Activated CD8-positive, alpha-beta memory T cell treated with anti-CD3 and anti-CD28 coated beads for 48 hours (primary cell): Measurements from ENCODE around the gene NCMAP.
"Not testable (repeated sequence)": the region's sequence is repeated elsewhere in the genome, so short reads cannot be mapped to it uniquely, and the experiment has no call there.

Experiments
- DNase-seq, 3 experiments: peaks; one replicate each; pipeline ENCODE4 v3.0.0-alpha.2; 2020; ENCODE audit warnings: low read depth in 2 of 3, low spot score in 2 of 3

NCMAP gene

GRCh38 chr1:24541711-24542346 is 14.1 kb upstream of the NCMAP start:
- no peak for DNase-seq

DNA sequence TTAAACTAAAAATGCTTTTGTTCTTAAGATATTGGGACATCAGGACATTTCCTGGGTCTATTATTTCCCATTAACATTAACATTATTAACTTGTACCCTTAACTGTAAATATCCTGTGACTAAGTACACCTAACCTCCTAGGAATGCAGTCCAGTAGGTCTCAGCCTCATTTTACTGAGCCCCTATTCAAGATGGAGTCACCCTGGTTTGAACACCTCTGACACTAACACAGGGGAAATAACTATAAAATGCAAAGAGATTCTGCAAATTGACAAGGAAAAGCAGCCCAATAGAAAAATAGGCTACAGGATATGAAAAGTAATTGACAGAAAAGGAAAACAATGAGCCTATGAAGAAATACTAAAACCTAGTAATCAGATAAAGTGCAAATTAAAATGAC is 11.6 kb upstream of the NCMAP start:
- no peak for DNase-seq

- no peak for DNase-seq
Observed at GRCh38 chr1:24545662-24546061, 10.2 kb upstream of the NCMAP start.

DNA sequence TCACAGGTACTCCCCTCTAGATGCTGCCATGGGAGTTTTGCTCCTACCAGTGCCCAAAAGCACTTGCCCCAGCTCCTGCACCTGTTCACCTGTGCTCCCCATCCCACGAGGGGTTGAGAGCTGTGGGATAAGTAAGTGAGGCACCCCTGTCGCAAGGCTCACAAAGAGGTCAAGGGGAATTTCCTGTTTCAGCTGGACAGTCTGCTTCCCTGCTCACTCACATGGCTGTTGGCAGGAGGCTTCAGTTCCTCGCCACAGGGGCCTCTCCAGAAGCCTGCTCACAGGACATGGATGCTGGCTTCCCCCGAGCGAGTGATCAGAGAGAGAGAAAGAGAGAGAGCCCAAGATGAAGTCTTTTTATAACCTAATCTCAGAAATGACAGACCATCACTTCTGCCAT is 8.7 kb upstream of the NCMAP start:
- DNase-seq: no peak

- DNase-seq: no peak
Observed at GRCh38 chr1:24548070-24548469, 7.8 kb upstream of the NCMAP start.

GRCh38 chr1:24549210-24549609 is 6.7 kb upstream of the NCMAP start:
- not testable (repeated sequence) for DNase-seq

DNA sequence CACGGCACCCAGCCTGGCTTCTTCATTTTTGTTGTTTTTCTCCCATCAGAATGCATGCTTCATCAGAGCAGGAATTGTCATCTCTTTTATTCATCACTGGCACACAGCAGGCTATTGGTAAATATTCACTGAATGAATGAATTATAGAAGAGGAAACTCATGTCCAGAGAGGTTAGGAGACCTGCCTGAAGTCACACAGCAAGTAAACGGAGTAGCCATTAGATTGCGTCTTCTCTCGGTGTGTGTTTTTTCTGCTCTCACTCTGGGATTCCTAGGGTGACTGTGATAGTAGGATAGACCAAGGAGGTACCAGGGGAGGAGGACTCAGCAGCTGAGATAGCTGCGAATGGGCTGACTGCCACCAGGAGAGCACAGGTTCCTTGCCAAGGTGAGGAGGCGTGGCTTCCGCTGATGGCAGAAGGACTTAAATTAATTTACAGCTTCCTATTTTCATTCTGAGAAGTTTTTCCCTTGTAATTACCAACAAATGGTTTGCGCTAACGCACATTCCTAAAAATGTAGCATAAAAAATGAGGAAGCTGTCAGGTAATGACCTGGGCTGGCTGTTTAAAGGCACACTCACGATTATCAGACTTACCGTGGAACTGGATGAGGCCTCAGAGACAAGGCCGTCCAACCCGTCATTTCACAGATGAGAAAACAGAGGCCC is 4.5 kb upstream of the NCMAP start:
- no peak for DNase-seq

DNA sequence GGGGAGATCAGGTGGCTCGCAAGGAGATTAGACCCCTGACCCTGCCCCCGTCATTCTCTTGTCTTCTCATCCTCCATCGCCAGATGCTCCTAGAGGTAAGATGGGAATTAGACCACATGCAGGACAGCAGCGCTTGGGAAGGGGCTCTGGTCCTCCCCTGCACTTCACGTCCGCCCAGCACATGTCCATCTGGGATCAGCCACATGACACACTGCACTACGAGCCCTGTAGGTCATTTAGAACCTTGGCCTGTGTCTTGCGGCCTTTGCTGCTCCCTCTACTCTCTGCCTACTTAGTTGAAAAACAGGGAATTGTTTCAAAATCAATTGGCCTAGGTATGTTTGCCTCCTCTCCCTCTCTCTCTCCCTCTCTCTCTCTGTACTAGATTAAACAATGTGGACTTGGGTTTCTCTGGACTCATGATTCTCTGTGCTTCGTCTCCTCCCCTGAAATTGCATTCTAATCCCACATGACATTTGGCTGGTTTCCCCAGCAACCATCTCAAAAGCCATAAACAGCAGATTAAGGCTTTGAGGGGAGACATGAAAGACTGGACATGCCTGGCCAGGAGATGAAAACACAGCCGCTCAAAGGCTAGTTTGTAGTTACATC is 3.8 kb upstream of the NCMAP start:
- DNase-seq: no peak

DNA sequence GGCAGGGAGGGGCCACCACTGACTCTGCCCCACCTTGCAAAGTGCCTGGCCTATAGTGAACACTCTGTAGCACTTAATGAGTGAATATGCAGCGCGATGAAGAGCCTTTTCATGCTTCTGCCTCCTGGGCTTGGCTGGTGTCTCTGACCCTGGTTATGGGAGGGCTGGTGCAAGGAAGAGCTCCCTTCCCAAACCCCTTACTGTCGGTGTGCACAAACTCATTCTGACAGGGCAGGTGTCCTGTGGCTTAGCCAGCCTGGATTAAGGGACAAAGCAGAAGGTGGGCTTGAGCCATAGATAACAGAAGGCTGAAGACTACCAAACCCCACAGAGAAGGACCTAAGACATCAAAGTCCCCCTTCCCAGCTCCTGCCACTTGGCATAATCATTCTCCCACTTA is 2.0 kb upstream of the NCMAP start:
- DNase-seq: no peak

- no peak for DNase-seq
Observed at GRCh38 chr1:24554714-24555113, 1.2 kb upstream of the NCMAP start.

- no peak for DNase-seq
Observed at GRCh38 chr1:24556414-24556795, 518 bp downstream of the NCMAP start.

- DNase-seq: no peak
Observed at GRCh38 chr1:24557220-24557619, 1.3 kb downstream of the NCMAP start.

DNA sequence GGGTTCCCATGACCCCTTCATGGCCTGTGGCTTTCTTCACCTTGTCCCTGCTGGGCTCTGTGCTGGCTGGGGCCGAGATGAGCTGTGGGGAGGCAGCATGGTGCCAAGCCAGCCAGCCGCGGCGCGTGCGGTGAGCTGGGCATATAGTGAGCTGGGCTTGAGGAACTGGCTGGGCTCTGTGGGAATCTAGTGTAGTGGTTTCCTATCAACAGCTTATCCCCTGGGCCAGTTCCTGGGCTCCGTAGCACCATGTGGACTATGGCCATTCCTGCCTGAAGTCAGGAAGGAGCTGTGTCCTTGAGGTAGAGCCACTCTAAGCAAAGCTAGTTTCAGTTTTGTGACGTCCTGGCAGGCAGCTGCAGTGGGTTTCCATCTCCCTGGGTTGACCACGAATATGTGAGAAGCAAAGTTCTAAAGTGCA is 1.8 kb downstream of the NCMAP start:
- DNase-seq: no peak

- DNase-seq: no peak
Observed at GRCh38 chr1:24558455-24558854, 2.6 kb downstream of the NCMAP start.

DNA sequence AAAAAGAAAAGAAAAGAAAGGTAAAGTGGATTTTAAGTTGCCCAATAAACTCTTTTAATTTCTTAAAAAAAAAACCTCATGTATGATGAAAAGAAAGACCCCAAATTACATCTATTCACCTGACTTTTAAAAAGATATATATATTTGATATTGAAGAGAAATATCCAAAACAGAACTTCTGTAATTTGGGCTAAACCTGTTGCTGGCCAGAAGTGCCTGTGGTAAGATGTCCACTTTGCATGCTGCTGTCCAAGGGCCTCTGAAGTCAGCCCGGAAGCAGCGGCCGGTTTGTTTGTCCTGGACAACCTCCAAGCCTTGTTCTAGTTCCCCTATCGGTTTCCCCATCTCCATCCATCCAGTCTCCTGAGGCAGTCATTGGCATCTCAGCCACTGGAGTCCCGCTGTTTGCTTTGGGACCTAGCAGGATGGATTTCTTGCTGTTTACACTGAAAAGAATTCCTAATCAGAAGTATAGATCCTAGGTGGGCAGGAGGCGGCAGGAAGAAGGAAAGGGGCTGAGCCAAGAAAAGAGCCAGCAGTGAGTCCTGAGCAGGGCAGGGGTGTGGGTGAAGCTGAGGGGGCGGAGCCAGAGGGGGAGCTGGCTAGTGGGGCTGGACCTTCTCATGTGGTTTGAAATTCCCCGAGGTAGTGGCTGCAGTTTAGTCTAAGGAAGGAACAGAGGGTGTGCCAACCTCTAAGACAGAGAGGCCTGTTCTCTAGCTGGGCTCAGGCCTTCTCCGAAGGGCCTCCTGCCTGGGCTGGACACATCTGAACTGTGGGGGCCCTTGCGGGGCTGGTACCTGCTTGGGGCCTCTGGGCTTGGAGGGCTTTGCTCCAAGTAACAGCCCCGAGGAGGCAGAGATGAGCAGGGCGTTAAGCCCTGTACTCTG is 3.3 kb downstream of the NCMAP start:
- DNase-seq: no peak

- no peak for DNase-seq
Observed at GRCh38 chr1:24560361-24560760, 4.5 kb downstream of the NCMAP start.

GRCh38 chr1:24562625-24563024 is 6.7 kb downstream of the NCMAP start:
- no peak for DNase-seq

DNA sequence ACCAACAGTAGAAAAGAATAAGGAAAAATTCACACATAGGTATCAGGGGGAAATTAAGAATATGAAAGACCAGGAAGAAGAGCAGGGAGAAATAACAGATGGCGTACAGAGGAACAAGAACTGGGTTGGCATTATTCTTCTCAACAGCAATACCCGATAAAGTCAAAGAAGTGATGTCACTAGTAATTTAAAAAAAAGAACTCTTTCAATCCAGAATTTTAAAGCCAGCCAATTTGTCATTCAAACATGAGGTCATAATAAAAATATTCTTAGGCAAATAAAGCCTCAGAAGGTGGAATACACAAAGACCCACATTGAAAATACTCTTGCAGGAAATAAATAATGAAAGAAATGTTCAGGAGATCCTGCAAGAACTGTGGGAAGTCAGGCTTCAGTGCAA is 8.8 kb downstream of the NCMAP start:
- no peak for DNase-seq

- DNase-seq: no peak
Observed at GRCh38 chr1:24566236-24566867, 10.5 kb downstream of the NCMAP start.

DNA sequence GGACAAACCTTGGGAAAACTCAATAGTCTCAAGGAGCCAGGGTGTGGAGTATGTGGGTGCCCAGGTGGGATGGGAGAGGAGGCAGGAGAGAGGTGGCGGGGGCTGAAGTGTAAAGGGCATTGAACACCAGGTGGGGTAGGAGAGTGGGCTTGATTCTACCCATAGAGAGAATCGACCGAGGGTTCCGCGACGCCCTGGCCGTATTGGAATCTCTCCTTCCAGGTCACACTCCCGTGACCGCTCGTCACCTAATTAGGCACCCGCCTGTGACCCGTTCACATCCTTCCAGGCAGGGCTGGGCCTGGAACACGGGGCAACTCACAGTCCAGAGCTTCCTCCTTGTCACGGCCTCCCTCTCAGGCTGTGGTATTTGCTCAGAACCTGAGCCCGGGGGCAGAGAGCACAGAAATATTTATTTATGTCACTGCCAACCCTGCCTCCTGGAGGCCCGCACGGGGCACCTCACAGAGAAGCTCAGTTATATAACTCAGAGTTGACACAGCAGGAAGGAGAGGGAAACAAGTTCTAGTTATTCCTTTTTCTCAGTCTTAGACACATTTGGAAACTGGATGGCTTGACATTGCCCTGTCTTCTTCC is 12.0 kb downstream of the NCMAP start:
- no peak for DNase-seq

- no peak for DNase-seq
Observed at GRCh38 chr1:24568475-24568874, 12.6 kb downstream of the NCMAP start.
